IPS DF 4.7 (cell line): ENCODE measurements around the gene EYS.

Experiments
- DNase-seq: peaks from one replicate; pipeline ENCODE4 v3.0.0-alpha.2; 2013; ENCODE audit warnings: low spot score; ENCODE audit errors: extremely low read depth

Gene EYS

DNA sequence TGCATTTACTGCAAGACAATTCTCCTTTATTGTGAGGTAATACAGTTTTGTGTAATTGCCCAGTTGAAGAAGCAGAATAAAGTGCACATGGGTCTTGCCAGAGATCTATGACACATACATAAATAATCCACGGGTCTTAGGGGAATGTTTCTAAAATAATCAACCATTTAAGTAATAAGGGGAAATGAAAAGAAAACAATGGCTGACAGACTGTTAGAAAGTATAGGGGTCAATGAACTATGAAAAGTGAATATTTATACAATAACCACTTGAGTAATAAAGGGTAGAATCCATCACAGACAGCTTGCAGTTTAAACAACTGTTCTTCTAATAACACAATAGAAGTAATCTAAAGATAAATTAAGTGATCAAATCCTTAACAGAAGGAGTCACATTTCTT lies 477.2 kb downstream of the EYS start:
- DNase-seq = no peak

DNA sequence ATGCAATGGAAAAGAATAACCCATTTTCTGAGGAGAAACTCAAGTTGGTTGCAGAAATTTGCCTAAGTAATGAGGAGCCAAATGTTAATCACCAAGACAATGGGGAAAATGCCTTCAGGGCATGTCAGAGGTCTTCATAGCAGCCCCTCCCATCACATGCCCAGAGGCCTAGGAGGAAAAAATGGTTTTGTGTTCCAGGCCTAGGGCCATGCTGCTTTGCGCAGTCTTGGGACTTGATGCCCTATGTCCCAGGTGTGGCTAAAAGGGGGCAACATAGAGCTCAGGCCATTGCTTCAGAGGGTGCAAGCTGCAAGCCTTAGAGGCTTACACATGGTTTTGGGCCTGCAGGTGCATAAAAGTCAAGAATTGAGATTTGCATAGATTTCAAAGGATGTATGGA lies 485.9 kb downstream of the EYS start:
- no peak for DNase-seq

DNA sequence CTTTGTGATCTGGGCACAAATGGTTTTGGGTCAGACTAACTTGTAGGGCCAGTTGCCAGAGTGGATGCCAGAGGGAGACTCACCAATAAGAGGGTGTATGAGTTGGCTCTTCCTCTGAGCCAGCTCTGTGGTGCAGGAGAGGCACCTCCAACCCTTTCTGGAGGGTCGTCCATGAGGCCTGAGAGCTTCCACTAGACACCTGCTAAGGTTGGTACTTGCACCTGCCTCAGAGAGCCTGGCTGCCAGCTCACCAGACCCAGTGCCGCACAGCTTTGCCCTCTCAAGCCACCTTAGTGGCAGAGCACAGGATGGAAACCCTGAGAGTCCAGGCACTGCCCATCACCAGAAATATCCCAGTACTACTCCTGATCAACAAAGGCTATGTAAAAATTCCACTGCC lies 504.3 kb downstream of the EYS start:
- no peak for DNase-seq

DNA sequence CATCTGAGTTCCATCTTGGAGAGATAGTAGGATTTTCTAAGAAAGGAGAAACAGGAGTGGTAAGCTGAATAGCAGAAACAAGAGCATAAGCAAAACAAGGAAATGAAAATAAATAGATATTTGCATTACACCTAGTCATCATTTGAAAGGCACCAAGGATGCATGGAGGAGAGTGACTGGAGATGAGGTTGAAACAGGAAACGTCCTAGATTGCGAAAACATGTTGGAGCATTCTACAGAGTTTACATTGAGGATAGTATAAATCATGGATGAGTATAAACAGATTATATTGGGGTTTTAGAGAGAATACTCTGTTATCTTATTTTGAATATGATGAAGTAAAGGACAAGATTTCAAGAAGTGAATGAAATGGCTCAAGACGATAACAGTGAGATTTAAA lies 507.3 kb downstream of the EYS start:
- no peak for DNase-seq

DNA sequence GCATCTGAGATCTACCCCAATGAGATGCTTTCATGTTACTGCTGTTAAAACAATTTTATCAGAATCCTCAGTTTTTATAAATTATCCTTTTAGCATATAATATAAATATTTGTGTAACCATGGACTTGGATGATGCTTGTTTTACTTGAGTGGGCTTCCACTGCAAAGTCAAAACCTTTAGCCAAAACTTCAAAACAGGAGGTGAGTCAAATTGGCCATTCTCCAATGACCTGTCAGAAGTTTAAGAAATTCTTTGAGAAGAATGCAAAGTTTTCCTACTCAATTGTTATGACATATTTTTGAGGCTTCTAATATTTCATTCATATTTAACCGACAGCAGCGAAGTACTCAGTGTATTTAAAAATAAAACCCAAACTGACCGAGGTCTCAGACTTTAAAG lies 507.9 kb downstream of the EYS start:
- DNase-seq = no peak

DNA sequence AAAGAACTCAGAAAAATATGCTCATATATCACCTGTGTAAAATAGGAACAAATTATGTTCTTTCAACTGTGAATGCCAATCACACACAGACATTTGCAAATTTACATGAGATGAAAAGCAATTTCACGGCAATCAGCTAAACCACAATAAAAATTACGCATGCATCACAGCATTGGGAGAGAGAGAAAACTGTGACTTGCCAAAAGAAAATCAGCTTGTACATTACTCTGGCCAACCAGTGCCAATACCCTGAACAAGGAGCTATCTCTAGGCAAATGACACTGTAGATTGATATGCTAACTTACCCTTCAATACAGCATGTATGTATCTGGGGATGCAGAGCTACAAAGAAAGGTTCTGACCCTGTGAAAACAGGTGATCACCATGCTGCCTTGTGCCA lies 515.6 kb downstream of the EYS start:
- no peak for DNase-seq

DNA sequence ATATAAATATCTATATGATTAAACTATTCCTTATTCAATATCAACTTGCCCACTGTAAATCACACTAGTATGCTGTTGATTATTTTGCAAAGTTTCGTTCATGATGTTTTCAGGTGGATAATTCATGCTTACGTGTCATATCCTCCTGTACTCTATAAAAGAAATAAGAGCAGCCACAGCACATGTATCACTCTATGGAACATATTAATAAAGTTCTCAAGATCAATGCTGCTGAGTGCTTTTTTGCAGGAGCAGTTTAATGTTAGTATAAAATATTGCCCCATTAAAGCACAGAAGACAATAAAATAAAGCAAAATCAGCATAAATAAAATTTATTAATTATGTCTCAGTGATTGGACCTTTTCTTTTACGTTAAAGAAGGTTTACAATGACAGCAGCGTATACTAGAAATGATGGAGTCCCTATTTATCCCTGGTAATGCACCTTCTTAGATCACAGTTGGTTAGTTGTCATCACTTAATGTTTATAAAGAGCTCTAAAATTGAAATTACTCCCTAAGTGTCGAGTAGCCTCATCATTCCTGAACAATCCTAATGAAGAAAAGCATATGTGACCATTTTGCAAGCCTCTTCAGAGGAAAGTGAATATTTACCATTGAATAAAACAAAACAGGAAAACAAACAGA lies 517.7 kb downstream of the EYS start:
- DNase-seq = no peak

DNA sequence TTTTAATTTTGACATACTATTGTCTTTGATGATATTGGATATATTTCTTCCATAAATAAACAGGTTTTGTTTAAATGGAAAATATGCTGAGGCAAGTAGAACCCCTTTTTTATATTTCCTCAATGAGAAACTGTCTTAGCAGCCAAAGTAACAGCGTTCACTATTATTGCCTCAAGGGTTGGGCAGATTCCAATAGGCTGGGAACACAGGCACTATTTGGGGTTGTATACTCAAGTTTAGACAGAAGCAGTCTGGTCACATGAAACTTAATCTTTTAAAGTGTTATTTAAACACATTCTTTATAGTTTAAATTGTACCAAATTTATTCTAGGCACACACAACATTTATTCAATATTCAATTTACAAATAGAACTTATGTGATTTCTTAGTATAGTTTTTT lies 520.2 kb downstream of the EYS start:
- no peak for DNase-seq

DNA sequence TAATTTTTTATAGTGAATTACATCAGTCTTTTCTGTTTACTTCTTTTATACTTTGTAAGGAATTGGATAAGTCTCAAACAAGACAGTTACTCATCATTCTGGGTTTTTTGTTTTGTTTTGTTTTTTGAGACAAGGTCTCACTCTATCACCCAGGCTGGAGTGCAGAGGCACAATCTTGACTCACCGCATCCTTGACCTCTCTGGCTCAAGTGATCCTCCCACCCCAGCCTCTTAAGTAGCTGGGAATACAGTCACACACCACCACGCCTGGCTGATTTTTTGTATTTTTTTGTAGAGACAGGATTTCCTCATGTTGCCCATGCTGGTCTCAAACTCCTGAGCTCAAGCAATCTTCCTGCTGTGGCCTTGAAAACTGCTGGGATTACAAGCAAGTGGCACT lies 524.3 kb downstream of the EYS start:
- no peak for DNase-seq

DNA sequence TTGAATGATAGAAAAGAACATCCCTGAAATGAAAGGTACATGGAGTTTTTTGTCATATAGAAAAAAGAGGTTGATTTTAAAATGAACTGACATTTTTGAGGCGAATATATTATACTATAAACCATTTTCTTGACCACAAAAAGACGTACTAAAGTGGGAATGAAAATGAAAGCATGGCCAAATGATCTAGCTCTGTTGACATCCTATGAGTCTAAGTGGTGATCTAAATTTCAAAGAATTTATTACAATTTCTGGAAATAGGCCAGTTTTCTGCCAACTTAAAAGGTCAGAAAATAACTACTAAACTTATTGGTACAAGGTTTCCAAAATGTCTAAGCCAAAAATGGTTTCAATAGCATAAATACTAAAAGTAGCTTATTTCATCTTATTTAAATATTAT lies 536.8 kb downstream of the EYS start:
- DNase-seq = no peak

DNA sequence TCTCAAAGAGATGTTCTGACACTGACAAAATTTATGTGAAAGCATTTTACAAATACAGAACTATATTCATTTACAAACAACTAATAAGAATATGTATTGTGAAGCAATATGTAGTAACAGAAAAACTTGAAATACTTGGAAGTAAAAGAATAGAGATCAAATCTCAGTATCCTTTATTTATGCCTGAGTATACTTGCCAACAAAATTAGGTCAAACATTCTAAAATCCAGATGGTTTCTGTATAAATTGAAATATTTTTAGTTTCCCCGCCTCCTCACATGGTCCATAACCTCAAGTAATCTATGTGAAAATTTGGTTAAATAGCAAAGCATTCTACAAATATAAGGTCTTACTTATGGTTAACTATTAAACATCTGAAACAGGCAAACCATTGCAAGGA lies 545.4 kb downstream of the EYS start:
- DNase-seq = no peak

DNA sequence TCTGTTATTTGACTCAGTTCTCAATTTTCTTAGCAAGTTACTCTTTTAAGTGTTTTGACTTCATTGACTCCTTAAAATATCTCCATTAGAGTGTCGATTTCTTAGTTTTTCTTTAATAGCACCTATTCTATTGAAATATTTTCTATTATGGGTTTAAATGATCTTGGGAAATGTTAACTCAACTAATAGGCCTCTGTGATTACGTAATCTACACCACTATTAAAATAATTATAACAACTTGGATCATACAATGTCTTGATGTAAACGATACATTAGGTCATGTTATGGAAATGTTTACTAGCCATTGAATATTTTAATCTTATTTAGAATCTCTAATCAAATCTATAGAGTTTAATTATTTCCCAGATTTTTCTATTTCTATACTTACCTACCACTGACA lies 550.0 kb downstream of the EYS start:
- DNase-seq = no peak

DNA sequence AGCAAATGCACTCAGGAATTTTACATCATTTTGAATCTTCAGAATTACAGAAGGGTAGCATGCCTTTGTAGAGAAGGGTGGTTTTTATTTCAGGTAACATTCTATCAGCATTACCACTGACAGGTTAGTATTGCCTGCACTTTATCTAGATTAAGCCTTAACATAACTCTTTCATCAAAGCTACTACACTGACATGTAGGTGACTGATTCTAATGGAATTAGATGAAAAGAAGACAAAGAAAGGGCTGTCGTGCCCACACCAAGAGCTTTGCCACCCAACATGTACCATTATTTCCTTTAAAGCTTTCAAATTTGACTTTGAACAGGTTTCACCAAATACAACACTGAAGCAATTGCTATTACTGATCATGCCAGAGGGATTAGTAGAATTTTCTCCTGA lies 551.9 kb downstream of the EYS start:
- DNase-seq = no peak

DNA sequence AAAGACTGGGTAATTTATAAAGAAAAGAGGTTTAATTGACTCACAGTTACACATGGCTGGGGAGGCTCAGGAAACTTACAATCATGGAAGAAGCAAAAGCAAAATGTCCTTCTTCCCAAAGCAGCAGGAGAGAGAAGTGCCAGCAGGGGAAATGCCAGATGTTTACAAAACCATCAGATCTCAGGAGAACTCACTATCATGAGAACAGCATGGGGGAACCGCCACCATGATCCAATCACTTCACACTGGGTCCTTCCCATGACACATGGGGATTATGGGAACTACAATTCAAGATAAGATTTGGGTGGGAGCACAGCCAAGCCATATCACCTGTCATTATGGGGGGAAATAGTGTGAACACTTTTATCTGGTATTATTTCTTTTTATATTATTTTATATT lies 557.2 kb downstream of the EYS start:
- DNase-seq = no peak

DNA sequence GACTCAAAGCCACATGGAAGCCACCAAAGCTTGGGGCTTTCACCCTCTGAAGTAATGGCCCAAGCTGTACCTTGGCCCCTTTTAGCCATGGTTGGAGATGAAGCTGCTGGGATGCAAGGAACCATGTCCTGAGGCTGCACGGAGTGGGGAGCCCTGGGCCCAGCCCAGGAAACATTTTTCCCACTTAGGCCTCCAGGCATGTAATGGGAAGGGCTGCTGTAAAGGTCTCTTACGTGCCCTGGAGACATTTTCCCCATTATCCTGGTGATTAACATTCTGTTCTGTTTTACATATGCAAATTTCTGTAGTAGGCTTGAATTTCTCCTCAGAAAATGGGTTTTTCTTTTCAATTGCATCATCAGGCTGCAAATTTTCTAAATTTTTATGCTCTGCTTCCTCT lies 558.2 kb downstream of the EYS start:
- DNase-seq = no peak

DNA sequence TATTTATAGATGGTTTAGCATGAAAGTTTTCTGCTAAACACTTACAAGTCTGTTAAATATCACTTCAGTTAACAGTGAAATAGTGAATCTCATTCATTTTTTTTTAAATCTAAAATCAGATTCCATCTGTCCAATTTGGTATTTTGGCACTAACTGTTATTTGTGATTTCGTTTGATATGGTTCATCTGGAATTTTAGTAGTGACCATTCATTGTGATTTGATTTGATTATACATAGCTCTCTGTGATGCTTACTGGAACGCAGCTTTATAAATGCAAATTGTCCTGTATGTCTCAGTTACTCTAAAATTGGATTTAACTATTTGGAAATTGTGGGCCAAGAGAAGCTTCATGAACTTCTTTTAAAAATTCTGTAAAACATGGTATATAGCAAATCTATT lies 571.5 kb downstream of the EYS start:
- no peak for DNase-seq

DNA sequence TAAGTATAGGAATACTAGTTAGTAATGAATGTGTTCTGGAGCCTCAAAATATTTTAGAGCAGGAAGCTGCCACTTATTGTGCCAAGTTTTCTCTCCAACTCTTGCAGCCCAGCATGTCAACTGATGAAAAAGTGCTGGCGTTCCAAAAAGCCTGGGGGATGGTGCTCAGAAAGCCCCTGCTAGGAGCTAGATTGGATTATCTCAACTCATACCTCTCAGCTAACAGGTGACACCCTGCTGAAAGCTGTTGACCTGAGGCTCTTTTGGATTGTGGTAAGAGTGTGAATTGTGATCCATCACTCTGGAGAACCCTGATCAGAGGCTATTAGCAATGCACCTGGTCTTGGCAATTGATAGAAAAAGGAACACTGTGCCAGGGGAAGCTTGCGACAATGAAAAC lies 580.4 kb downstream of the EYS start:
- no peak for DNase-seq

DNA sequence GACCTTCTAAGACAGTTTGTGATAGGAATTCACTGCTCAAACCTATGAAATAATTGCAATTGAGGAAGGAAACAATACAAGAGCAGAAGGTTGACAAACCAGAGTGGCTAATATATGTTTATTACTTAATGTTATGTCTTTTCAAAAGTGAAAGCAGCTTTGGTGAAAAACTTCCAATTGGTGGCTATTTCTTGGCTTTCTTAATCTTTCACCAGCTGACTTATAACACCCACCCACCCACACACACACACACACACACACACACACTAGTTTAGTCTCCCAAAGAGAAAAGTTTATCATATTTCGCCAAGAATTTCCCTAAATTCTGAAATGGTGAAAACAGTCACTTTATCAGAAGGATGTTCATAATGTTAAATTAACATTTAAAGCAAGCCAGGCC lies 583.5 kb downstream of the EYS start:
- DNase-seq = no peak

DNA sequence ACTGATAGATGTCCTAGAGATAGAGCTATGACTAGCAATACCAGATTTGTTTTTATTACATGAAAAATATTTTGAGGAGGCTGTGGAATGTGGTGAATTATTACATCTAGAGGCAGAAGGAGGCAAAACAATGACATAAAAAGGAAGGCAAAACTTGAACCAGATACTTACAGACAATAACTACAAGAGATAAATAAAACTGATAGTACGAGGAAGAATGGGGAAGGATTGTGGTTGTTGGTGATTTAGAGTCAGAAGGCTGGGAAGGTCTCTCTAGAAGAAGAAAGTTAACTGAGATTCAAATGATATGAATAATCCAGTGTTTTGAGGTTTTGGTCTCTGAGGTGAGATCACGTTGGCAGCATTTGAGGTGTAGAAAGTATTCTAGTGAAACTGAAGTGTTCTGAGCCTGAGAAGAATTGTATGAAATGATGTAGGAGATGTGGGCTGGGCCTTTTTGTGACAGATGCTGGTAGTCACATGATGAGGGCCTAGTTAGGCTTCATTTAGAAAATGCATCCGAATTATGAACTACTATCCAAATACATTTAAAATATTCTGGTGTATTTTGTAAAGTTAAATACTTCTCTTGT lies 589.1 kb downstream of the EYS start:
- no peak for DNase-seq

DNA sequence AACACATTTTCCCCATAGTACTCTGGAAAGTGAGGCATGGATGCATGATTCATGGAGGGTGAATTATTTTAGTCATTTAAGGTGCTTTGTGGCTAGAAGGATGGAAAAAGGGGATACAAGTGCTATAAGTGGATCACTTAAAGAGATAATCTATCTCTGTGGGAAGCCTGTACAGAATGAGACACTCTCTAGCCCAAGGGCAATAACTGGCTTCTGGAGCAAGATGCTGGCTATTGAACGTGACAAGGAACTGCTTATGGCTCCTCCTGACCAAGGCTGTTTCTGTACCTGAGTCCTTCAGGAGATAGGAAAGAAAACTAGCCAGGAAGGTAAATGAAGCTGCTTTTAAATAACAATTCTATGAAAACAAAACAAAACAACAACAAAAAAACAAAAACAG lies 590.7 kb downstream of the EYS start:
- no peak for DNase-seq

DNA sequence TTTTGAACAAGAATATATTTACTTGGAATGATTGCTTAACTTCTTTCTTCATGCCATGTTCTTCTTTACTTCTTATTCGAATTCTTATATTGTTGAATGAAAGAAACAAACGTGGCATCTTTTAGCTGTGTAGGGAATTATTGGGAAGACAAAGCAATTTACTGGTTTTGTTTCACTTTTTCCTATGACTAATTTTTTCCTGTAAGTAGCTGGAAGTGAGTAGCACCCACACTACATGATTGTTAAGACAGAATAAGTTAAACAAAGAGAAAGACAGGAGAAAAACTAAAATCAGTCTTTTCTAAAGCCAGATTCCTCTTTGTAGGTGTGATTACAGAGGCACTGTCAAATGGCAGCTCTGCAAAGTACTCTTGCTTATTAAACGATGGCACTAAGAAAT lies 593.4 kb downstream of the EYS start:
- no peak for DNase-seq

DNA sequence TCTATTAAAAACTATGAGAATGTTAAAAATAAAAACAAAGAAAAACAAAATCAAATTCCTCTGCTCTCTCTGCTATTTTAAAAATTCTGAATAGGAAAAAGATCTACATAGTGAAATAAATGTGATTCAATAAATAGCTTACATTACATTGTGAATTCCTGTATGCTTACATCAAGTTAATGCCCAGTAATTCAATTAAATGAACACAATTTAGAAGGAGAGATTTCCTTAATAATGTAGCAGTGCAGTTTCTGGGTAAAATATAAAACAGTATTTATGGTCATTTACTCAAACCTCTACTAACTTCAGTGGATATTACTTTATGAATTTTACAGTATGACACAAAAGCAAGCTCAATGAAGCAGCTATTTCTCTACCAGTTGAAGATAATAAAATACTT lies 594.6 kb downstream of the EYS start:
- no peak for DNase-seq

DNA sequence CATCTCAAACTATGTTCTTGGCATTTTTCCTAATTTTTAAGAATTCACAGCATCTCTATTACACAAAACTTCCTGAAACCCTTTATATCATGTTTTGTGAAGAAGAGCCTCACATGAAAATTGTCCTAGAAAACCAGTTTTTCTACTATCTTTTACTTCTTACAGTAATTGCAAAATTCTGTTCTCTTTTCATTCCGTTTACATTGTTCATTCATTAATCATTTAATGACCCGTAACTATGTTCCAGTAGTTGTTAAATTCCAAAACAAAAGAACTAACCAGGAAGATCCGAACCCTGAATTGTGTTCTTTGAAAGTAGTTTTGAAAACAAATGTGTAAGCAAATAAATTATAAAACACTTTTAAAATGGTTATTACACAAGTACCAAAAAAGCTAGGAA lies 597.0 kb downstream of the EYS start:
- DNase-seq = no peak

DNA sequence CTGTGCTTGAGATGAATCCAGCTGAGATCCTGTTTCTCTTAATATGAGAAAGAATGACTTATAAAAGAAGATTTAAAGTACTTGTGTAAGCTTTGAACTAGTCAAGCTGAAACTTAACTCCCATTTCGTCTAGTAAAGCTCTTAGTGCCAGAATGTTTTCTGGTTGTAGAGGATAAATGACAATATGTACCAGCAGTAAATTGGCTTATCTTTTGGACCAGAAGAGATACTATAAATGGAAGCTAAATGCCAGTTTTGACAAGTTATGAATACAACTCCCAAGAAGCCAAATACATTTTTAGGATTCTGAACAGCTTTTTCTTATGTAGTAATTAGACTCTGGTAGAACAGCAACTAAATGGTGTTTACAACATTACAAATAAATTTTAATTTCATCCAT lies 608.7 kb downstream of the EYS start:
- DNase-seq = no peak
